GM21390 (cell line): ENCODE data around the gene CNNM3.
"Not testable (repeated sequence)": the region's sequence is repeated elsewhere in the genome, so short reads cannot be mapped to it uniquely, and the experiment has no call there.

Source experiments
- ATAC-seq: cut with Tn5 transposase; IDR thresholded peaks from one replicate; pipeline ENCODE4 v1.9.1; 2021; ENCODE audit not compliant: unreplicated experiment

The CNNM3 gene

DNA sequence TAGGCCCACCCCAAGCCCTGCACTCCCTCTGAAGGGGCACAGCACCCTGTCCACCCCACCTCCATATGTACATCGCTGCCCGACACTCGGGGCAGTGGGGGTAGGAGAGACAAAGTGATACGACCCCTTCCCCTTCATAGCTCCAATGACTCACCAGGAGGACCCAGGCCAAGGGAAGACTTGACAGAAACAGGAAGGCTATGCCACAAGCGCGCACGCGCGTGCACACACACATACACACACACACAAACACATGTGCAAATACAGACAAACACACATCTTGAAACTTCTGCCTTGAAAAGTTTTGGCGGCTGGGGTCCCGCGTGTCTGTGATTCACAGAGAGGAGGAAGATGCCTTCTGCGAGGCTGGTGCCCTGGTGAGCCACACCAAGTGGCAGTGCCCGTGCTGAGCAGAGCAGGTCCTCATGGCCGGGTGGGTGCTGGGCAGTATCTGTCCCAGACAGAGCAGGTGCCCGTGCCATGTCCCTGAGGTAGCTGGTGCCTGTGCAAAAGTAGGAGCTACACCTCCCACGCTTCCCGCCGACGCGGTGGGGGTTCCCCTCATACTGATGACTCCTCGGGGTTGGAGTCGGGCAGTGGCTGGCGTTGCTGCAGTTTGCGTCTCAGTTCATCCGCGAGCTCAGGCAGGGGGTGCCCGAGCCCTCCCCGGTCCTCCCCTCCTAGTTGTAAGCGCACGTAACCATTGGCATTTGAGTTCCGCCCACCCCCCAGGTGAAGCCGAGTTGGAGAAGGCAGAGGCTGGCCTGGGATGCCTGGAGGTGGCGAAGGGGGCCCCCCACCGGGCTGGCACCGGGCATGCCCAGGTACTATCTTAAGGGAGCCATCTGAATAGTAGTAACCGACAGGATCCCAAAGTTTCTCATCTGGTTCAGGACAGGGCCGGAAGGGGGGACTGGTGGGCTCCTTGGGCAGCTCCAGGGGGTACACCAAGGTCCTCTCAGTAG is 44.3 kb downstream of the CNNM3 start:
- ATAC-seq, result no peak

DNA sequence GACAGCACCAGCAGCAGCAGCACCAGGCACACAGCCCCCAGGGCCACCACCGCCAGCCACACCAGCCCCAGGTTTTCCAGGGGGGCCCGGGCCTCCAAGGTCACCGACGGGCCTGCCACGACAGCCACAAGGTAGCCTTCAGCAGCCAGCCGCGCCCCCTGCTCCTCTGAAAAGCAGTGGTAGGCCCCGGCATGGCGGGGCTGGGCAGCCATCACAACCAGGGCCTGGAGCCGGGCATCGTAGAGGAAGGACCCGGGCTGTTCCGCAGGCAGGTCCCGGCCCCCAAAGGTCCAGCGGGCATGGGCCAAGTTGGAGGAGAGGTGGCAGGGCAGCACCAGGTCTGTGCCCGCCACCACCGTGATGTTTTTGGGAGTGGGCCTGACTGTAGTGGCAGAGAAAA is 45.0 kb downstream of the CNNM3 start:
- no peak for ATAC-seq

DNA sequence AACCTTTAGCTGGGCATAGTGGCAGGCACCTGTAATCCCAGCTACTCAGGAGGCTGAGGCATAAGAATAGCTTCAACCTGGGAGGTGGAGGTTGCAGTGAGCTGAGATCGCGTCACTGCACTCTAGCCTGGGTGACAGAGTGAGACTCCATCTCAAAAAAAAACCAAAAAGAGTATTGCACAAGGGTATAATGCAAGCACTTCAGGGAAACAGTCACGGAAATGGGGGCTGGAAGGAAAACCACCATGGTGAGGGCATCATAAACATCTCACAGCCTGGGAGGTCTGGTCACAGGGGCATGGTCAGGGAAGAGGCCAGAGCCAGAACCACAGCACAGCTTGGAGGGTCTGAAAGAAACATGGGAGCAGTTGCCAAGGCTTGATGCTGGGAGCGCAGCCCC is 47.0 kb downstream of the CNNM3 start:
- not testable (repeated sequence) for ATAC-seq

- no peak for ATAC-seq
Measured at GRCh38 chr2:96863575-96864342, 47.7 kb downstream of the CNNM3 start.

DNA sequence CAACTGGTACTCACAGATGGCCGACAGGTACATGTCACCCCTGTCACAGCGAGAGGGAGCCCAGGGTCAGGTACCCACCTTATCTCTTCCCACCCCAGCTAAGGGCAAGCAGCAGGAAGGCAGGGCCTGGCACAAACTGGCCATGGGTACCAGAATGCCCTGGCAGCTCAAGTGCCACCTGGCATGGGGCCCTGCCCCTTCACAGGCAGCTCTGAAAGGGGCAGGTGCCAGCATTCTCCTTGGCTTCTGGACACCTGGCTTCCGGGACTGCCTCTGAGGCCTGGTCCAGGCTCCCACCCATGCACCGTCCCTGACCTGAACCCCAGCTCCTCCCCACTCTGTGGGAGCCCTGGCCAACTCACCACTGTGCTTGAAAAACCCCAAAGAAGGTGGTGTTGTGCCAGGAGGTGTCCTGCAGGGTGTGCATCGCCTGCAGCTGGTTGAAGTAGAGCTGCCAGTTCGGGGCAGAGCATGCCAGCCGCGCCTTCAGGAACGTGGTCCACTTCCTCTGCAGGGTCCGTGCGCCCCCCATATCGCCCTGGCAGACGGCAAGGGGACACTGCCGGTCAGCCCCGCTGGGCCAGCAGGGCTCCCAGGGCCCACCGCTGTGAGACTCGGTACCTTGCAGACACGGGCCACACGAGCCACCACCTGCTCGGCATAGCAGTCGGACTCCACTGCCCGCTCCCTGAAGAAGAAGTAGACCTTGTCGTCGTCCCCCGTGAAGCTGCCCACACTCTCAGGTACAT is 48.4 kb downstream of the CNNM3 start:
- ATAC-seq, result no peak

DNA sequence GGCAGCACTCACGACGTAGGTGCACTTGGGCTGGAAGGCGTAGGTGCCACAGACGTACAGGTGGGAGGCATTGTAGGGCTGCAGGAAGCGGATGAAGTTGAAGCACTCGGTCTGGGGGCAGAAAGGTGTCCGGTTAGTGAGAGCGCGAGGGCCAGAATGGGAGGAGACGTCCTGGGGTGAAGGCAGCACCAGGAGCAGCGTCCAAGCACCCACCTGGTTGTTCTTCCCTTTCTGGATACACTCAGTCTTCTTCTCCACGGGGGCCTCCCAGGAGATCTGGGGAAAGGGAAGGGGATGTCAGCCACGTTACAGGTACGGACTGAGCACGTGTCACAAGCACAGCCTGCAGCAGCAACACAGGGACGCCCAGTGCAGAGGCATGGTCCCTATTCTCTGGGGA is 49.6 kb downstream of the CNNM3 start:
- no peak for ATAC-seq

GRCh38 chr2:96866149-96866548 is 50.1 kb downstream of the CNNM3 start:
- no peak for ATAC-seq

DNA sequence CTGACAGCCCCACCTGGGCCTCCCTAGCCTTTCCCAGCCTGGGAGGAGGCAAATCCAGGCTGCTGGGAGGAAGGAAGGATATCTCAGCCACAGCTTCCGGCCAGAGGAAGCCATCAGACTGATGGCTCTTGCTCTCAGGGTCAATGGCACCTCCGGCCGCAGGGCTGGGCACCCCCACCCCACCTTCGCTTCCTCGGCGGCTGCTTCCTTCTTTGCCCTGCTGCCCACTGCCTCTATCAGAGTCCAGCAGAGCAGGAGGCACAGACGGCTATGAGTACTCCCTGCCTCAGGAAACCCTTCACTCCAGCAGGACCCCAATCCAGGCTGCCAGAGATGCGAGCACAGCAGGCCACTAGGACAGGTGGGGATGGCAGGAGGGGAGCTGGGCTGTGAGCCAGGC is 50.5 kb downstream of the CNNM3 start:
- ATAC-seq, result no peak

DNA sequence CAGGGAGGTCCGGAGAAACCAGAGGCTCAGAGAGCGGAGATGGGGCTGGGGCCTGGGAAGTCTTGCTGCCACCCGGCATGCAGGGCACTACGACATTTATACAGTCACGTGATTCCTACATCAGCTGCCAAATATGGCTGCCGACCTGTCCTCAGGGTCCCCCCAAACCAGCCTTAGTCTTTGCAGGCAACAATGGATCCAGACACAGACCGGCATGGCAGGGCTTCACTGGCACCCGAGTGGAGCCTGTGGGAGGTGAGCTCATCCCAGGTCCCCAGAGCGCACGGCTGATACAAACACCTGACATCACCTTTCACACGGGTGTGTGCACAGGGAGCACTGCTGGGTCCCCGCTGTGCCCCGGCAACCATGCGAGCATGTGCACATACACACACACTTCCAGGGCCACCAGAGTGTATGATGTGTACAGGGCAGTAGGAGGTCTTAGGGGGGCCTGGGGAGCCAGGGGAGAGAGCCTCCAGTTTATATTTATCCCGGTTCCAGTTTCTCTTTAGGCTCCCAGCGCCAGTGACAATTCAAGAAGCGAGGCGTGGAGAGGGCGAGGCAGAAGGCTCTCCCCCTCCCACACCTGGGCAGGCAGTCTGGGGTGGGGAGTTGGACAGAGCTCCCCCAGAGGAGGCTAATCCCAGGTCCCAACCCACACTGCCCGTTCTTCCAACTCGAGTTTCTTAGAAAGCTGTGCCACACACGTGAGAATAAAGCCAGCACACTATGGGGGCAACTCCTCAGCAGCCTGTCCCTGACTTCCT is 51.1 kb downstream of the CNNM3 start:
- ATAC-seq, result no peak

DNA sequence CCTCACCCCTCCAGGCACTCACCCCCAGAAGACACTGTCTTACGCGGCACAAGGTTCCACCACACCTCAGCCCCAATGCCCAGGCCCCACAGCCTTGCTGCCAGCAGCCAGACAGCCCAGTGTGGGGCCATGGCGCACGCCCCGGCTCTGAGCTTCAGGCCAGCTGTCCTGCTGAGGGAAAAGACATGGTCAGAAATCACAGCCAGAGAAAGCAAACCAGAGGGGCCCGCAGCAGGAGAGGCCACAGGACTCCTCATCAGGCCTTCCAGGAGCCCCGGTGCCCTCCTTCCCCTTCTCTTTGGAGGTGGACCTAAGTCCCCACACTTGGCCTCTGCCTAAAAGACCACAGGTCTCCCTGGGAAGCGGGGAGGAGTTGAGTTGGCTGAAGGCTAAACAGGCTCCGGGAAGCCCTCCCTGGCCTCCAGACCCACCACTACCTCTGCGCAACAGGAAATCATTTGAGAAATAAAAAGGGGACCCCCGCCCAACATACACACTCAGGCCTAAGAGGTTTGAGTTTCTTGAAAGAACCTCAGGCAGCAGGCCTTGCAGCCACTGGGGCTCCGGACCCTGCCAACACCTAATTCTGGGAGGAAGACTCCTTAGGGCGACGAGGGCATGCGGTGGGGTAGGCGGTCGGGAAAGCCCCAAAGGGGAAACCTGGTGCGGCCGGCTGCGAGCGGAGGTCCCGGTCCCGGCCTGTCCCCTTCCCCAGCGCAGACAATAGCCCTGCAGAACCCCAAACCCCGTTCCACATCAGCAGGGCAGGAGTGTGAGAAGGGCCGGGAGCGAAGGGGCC is 51.9 kb downstream of the CNNM3 start:
- no peak for ATAC-seq

DNA sequence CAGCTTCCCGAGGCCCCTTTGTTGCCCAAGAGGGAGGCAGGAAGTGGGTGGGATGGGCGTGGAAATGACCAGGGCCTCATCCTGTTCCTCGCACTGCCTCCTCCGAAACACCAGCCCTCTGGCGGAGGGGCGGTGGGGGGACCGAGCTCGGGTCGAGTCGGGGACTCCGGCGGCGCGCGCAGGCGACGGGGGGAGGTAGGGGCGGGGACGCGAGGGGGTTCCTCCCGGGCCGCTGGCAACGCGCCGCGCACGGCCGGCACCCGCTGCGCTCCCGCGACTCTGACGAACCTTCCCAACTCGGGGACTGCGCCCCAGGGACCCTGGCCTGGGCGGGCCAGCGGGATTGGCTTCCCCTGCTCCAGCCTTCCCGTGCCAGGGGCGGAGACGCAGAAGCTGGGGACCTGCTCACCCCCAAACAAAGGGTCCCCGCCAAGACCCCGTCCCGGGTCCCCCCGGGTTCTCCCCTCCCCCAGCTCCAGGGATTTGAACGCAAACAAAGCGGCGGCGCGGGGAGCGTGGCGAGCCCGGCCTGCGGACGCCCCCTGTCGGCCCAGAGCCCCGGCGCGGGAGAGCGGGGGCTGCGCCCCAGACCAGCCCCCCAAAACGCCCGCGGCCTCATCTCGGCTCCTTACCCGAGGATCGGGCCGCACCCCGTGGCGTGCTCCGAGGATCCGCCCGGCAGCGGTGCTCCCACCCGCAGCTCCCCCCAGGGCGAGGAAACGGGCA is 52.6 kb downstream of the CNNM3 start:
- no peak for ATAC-seq

DNA sequence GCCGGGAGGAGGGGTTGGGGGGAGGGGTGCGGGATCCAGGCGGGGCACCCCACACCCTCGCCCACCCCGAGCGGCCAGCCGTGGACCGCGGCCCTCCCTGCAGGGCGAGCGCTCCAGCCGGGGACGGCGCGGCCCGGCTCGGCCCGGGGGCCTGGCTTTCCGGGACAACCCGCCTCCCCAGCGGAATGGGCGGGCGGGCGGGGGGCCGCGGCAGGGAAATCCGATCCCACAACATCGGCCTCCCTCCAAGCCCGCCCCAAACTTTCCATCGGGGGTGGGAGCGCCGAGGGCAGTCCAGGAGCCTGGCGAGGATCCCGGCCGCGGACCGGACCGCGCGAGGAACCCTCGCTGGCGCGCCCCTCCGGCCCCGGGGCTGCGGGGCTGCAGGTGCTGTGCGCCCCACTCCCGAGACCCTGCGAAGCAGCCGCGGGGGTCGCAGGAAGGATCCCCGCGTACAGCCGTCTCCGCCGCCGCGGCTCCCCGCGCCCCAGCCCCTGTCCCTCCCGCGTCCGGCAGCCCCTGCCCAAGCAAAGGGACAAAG is 53.3 kb downstream of the CNNM3 start:
- no peak for ATAC-seq

GRCh38 chr2:96869822-96870625 is 54.0 kb downstream of the CNNM3 start, which contains the start of gene SEMA4C:
TSS of gene SEMA4C (minus strand) at chr2:96870080. CDS start at chr2:96867886, 2,194 bp downstream.
- ATAC-seq, result no peak

GRCh38 chr2:96870626-96871255 is 54.7 kb downstream of the CNNM3 start:
- no peak for ATAC-seq

DNA sequence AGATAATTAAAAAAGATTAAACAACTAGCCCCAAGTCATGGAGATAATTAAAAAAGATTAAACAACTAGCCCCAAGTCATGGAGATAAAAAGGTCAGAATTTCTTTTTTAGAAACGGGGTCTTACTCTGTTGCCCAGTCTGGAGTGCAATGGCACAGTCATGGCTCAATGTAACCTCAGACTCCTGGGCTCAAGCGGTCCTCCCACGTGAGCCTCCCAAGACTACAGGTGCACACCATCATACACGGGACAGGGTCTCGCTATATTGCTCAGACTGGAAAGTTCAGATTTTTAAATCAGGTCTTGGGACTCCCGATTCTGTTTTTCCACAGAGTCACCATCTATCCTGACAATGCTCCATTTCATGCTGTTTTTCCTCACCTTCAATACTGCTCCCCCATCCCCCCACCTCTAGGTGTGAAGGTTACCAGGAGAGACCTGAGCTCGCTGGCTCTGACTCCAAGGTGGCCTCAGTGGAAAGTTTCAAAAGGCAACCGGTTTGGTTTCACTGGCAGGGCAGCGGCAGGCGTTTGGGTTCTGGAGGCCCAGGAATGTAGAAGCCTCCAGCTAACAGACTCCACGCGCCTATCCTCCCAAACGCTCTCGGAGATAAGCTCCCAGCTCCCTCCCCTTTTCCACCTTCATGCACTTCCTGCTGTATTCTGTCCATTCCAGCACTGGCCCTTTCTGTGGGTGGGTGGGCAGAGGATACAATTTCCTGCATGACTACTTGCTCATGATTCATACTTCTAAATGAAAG is 56.7 kb downstream of the CNNM3 start:
- no peak for ATAC-seq

DNA sequence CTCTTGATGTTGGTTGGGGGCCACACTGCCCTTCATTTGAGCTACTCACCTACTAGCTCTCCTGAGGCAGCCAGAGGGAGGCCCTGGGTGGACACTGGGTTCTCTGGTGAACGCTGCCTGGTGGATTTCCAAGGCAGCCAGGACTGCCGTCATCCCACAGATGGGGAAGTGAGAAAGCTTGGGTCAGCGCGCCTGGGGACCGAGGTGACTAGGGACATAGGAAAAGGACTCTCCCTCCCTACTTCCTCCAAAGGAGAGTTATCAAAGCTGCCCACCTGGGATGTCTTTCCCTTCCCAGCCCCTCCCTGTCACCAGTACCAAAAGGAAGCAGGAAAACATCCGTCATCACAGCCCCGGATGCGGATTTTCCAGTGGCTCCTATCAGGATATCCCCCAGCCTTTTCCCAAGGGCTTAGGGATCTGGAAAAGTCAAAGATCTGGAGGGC is 57.6 kb downstream of the CNNM3 start:
- no peak for ATAC-seq
